ENCODE measurements around the gene COA5.

Gene COA5

DNA sequence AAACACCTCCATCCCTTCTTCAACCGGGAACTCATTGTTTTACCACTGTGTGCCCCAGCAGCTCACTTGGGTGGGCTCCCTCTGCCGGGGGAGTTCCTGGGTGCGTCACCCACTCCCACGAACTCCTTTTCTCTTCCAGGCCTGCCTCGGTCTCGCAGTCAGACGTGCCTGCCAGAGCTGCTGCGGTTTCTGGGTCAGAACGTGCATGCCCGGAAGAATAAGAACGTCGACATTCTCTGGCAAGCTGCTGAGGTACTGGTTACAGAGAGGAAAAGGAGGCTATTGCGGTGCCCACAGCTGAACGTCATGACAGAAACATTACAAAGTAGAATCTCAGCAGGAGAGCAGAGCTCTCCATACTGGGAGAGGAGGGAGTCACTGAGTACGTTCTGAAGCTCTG, 35.6 kb downstream of the COA5 start:
- in situ Hi-C loops (cut with HindIII; ENCODE audit: low sequenced_read_pairs), result no loop called here

DNA sequence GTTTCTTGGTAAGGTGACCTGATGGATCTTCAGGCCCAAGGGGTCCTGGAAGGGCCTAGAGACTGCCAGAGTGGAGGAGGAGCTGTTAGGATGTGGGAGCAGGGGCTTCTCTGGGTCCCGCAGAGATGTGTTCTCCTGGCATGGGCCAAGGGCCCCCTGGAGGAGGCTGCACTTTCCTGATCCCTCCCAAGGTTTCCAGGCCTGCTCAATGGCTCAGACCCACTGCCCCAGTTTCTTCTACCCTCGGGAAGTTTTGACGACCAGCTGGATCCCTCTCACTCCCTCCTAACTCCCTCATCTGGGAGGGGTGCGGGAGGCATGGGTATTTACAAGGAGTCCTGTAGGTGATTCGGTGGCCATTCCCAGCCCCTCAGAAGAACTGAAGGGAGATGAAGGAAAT, 36.1 kb downstream of the COA5 start:
- in situ Hi-C loops (cut with HindIII; ENCODE audit: low sequenced_read_pairs), result no loop called here

DNA sequence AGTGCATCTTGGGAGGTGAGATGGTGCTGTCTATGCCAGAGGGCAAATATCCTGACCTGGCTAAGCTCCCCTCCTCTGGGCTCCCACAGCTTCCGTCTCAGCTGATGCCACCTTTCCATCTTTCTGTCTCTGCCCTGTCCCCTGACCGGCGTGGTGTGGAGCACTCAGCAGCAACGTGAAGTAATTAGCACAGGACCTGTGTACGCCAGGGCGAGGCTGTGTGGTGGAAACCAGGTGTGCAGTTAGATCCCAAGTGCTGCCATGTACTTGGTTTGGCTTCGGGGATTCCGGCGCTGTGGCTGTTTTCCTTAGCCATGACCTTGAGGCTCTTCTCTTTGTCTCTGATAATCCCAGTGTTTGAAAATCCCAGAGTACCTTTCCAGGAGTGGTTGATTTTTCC, 36.5 kb downstream of the COA5 start:
- in situ Hi-C loops (cut with HindIII; ENCODE audit: low sequenced_read_pairs), result no loop called here

DNA sequence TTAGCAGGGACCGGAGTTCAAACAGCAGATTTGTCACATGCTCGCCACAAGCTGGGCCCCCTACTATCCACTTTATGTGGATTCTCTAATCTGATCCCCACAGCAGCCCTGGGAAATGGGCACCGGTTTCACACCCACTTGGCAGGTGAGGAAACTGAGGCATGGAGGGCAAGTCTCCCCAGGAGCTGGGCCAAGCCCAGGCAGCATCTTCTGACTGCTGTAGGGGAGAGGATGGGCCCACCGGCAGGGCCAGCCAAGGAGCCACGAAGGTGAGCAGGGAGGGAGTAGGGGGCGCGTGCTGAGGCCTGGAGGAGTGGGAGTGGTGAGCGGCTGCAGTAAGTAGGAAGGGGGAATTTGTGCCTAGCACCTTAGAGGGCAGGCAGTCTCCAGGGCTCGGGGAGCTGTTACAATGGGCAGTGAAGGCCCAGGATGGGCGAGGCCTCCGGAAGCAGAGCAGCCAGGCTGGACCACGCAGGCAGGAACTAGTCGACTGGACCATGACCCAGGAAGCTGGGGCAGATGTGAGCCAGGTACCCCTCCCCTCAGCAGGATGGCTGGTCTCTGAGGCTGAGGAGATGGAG, 37.1 kb downstream of the COA5 start:
- in situ Hi-C loops (cut with HindIII; ENCODE audit: low sequenced_read_pairs), result no loop called here

DNA sequence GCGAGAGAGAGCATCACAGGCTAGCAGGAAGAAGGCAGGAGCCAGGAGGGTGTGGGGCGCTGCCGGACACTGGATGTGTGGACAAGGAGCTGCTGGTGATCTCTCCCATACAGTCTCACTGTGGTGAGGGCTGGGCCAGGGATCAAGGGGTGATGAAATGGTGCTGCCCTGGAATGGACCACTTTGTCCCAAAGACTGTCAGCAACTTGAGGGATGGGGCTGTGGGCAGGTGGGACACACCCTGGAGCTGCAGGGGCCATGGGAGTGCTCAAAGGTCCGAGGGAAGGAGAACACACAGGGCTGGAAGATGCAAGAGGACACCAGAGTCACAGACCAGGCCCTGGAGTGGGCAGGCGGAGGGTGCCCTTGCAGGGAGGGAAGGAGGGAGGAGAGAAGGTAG, 38.0 kb downstream of the COA5 start:
- in situ Hi-C loops (cut with HindIII; ENCODE audit: low sequenced_read_pairs), result no loop called here

DNA sequence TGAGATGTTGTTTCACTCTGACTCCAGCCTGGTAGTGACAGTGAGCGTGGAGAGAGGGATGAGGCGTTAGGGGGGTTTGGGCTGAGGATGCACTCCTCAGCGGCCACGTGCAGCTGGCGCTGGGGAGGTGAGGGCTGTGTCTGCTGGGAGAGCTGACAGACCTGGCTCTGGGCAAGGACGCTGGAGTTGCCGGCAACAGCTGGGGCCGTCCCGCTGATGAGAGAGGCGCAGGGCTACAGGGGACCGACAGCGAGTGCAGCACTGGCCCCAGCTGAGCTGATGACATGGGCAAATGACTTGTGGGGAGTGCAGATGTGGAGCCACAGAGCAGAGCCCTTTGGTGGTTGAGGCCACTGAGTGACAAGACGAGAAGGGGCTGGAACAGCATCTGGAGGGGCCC, 38.4 kb downstream of the COA5 start:
- in situ Hi-C loops (cut with HindIII; ENCODE audit: low sequenced_read_pairs), result no loop called here

DNA sequence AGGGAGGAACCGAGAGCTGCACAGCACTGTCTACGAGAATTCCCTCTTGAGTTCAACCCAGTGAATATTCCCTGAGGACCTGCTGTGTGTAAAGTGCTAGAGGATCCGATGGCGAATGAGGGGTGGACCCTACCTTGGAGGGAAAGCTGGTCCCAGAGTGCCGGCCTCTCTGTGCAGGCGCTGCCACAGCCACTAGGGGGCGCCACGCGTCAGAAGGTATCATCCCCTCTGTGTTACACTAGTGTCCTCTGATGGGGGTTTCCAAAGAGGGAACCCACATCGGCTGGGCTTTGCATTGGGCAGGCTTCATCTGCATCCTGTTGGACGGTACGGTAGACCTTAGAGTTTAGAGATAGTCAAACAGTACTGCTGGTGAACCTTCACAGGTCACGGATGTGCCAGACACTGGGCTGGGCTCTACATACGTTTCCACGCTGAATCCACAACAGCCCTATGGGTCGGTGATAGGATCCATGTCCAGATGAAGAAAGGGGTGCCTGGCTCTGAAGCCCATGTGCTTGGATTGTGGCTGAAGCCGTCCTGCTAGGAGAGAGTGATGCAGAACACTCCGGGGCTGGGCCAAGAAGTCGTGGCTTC, 39.0 kb downstream of the COA5 start:
- in situ Hi-C loops (cut with HindIII; ENCODE audit: low sequenced_read_pairs), result no loop called here

DNA sequence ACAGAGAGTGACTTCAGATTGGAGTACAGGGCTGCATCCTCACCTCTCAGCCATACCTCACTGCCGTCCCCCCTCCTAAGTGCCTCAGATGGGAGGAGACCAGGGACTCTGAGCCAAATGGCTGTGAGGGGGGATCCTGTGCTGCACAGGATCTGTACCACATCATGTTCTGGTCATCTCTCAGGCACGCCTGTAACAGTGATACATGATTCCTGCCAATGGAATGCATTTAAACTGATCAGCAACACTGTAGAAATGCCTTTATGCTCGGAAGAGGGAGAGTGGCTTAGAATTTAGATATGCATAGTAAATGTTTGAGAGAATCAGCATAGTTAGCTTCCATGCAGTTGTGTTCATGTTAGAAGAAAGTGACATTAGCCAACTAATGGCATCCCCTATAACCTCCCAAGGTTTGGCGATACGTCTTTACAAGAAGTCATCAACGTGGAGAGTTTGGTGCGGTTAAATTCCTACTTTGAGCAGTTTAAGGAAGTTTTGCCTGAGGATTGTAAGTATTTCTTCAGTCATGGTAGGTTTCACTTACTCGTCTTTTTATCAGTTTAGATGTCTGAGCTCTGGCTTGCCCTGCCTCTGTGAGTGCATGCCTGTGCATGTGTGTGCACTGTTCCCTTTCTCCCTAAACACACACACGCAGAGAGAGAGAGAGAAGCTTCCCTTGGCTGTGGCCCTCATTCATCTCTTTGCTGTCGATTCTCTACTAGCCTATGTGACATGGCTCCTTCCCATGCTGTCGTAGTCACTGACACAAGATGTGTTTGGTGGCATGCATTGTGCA, 40.0 kb downstream of the COA5 start:
- in situ Hi-C loops (cut with HindIII; ENCODE audit: low sequenced_read_pairs), result no loop called here

DNA sequence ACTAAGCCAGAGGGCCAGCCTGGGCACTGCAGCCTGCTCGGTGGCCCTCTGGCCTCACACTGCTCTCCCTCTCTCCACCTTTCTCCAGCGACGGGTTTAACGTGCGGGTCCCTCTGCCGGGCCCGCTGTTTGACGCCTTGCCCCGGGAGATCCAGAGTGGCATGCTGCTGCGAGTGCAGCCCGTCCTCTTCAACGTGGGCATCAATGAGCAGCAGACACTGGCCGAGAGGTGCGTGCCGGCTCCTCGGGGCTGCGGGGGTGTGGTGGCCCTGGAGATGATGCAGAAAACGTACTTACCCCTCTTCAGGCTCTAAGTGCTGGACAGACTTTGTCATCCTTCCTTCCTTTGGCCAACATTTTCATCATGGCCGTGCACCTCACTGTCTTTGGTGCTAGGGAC, 42.4 kb downstream of the COA5 start:
- in situ Hi-C loops (cut with HindIII; ENCODE audit: low sequenced_read_pairs), result no loop called here

DNA sequence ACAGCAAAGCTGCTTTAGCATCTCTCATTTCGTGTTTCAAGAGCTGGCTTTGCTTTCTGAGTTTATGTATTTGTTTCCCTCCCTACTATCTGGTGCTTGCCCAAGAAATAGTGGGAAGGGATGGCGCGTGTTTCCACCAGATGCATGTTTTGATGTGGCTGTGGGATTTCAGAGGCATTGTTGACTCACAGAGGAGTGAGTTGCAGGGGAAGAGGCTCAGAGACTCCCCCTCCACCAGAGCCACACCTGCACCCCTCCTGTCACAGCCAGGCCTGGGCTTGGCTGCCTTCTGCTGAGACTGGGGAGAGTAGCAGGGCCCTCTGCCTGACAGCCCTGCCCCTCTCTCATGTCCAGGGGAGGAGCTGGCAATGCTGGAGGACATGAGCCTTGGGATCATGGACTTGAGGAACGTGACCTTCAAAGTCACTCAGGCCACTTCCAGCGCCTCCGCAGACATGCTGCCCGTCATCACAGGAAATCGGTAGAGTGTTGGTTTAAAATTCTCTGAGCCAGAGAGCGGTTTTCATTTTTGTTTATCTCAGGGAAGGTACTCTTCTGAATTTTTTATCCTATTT, 42.9 kb downstream of the COA5 start:
- in situ Hi-C loops (cut with HindIII; ENCODE audit: low sequenced_read_pairs), result no loop called here

DNA sequence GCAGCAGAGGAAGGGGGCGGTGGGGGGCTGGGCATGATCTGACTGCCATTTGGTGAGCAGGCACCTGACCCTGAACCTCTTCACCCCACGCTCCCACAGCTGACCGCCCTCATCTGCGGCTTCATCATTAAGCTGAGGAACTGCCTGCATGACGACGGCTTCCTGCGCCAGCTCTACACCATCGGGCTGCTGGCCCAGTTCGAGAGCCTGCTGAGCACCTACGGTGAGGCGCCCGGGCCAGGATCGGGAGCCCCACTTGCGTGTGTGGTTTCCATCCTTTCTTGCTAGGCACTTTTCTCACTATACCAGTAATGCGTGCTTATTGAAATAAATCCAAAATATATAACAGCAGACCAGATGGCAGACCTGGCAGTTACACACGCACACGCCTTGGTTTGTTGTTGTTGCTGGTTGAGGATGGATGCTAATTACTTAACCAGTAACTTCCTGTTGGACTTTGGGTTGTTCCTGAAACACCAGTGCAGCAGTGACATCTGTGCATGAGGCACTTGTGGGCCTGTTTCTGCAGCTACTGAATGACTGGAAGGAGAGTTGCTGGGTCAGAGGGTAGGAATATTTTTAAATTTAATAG, 43.7 kb downstream of the COA5 start:
- in situ Hi-C loops (cut with HindIII; ENCODE audit: low sequenced_read_pairs), result no loop called here

DNA sequence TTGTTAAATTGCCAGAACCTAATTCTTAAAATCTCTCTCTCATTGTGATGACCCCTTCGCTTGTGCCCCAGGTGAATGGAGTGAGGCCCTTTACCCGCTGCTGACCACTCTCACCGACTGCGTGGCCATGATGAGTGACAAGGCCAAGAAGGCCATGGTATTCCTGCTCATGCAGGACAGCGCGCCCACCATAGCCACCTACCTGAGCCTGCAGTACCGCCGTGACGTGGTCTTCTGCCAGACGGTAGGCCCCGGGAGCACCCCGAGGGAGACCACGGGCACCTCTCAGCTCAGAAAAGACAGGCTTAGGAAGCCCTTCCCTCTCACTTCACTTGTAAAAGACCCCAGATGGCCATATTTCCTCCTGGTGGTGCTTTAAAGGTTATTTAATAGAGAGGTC, 44.9 kb downstream of the COA5 start:
- in situ Hi-C loops (cut with HindIII; ENCODE audit: low sequenced_read_pairs), result no loop called here

DNA sequence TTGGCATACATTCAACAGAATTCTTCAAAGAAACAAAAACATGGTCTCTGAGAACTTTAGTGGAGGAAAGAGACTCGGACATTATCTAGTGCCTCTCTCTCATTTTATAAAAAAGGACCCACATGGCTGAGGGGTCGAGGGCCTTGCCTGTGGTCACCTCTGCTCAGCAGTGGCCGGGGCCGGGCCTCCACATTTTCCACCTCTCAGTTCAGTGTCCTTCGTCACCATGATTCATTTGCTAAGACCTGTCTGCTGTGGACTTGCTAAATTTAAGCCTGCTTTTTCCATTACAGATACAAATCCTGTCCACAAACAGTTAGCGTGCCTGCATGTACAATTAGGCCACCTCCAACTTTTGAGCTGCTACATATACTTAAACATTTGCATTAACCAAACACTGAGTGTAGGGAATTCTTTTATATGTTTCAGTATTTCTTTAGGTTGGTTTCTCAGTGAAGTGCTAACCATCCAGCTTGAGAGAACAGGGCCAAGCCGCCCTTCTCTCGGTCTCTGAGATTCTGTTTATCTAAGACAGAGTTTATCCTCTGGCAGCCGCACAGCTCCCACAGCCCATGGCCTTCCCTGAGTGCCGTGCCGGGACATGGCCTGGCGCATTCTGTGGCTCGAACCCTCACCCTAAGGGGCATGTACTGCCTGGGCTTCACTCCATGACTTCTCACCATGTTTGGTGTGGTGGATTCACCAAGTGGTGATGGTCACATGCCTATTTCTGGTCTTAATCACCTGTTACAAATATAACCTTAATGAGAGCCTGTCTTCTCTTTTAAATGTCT, 46.2 kb downstream of the COA5 start:
- in situ Hi-C loops (cut with HindIII; ENCODE audit: low sequenced_read_pairs), result no loop called here

DNA sequence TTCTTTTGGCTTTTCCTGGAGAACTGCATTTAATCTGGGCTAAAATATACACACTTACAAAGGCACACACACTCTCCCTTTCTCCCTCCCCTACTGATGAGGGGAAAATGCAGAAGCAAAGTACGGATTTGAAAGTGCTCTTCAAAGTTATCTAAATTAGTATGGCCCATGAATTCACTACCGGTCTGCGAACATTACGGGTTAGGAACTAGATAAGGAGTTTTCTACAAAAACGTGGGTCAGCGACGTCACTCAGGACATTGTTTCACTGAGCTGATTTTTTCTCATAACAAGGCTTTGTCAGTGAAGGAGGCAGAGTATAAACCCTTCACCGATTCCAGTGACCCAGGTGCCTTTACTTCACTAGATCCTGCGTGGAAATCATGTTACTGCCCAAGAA, 47.3 kb downstream of the COA5 start:
- in situ Hi-C loops (cut with HindIII; ENCODE audit: low sequenced_read_pairs), result no loop called here

DNA sequence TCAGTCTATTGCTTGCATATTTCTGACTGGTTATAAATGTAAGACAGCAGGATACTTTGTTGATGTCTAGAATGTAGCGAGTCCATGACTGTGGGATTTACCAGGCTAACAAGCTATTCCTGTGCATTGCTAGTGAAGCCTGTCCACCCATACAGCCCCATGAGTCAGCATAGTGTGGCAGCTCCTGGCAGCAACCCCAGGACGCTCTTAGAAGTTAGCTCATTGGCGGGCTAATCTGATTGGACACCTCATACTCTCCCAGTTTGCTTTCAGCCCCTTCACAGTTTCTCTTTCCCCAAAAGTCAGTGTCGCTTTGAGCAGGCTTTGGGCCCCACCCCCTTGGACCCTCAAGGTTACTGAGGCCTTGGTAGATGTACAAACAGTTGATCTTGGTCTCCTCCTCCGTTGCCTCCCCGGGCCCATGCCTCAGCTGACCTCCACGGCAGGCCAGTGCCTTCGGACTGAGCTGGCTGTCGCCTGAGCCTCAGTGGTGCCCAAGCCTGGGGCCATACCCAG, 48.0 kb downstream of the COA5 start:
- in situ Hi-C loops (cut with HindIII; ENCODE audit: low sequenced_read_pairs), result no loop called here

DNA sequence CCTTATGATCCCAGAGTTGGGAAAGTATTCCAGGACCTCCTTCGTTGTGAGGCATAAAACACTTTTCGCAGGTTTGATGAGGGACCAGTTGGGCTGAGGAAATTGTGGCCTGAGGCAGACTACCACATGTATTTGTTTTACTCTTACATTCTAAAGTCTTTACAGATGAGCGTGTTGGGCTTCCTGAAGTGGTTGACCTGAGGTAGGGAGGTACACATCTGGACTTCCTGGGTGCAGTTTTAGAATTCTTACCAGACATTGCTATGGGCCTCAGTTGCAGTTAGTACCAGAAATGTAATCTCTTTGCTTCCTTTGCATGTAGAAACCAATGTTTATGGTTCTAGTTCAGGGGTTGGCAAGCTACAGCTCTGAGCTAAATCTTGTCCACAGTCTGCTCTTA, 48.7 kb downstream of the COA5 start:
- in situ Hi-C loops (cut with HindIII; ENCODE audit: low sequenced_read_pairs), result loop anchor here (5.0 kb wide), 1 partner anchor 107 kb away; no protein-coding TSS in a partner anchor

DNA sequence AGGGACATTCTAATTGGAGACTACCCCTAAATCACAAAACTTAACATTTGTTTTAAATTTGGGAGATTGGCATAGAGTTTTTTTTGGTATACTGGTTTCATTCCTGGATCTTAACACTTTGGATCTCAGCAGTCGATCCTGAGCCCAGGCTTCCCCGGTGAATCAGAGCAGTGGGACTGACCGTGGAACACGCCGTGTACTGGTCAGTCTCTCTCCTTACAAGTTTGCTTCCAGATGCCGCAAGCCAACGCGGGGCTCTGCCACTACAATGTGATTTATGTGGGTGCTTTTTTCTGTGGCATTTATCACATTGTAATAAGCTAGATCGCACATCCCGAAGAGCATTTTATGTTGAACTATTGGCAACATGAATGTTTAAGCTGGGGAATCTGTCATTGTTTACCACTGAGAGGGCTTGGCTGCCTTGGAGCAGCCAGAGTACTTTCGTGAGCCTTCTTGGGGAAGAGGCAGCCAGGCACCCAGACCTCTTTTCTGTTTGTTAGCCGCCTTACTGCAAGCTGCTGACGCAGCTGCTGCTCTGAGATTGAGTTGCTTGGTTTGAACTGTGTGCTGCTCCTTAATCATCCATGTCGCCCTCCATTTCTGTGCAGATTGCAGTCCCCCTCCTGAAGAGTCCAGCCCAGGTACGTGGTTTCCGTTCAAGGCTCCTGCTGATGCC, 49.3 kb downstream of the COA5 start:
- in situ Hi-C loops (cut with HindIII; ENCODE audit: low sequenced_read_pairs), result loop anchor here (5.0 kb wide), 1 partner anchor 107 kb away; no protein-coding TSS in a partner anchor

DNA sequence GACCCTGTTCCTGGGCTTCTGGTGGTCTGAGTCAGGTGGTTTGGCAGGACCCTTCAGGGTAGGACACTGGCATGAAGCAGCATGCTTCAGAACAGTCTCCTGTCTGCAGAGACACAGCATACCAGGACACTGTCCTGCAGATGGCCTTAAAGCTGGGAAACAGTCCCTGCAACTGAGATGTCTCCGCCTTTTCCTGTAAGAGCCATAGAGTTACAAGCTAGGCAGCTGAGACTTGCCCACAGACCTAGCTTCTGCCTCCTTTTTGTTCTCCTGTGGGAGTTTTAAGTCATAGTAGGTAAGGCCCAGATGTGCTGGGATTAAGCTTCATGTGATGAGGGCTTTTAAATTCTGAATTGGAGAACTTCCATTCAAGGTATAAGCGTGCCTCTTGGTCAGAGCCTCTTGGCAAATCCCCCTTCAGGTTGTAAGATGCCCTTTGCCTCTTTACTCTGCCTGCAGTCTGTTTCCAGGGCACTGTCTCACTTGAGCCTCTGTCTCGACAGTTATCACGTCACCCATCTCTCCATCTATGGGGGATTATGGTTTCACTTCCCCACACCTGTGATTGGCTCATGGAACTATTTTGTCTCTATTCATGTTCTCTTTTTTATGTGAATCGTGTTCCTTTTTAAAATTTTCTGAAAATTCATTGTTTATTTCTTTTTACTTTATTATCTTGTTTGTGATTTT, 51.8 kb downstream of the COA5 start:
- in situ Hi-C loops (cut with HindIII; ENCODE audit: low sequenced_read_pairs), result loop anchor here (5.0 kb wide), 1 partner anchor 104 kb away; no protein-coding TSS in a partner anchor

DNA sequence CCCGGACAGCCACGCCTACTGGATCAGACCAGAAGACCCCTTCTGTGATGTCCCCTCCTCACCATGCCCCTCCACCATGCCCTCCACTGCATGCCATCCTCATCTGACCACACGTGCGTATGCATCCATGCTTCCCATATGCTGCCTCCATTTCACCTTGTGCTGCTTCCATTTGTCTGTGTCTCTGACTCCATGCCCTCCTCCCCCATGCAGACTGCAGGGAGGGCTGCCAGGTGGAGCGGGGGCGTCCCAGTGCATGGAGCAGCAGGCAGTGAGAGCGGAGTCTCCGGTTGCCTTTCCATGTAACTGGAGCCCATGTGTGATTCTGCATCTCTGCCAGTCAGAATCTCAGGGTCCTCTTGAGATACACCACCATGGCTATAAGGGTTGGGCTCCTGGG, 52.6 kb downstream of the COA5 start:
- in situ Hi-C loops (cut with HindIII; ENCODE audit: low sequenced_read_pairs), result loop anchor here (5.0 kb wide), 1 partner anchor 103 kb away; no protein-coding TSS in a partner anchor
